Liver (tissue), 9 donors: Measurements from ENCODE around the gene CSDE1. TPM values are rescaled to one million over a fixed set of nuclear protein-coding genes. Genes with fewer than 3 reads are reported as not detected.

ENCODE experiments used
- DNase-seq: peaks from one replicate; pipeline ENCODE4 v3.0.0-alpha.2; 2017; ENCODE audit warnings: low spot score
- H3K27ac ChIP-seq, 2 donors: one replicate each; pipeline ENCODE4 v1.7.0; 2013; ENCODE audit warnings: inconsistent platforms in 2 of 2, low read length in 2 of 2, control low read depth in 1 of 2, low read depth in 1 of 2, mild to moderate bottlenecking in 1 of 2
- H3K27me3 ChIP-seq, 4 donors: one replicate each; pipeline versions ENCODE4 v1.6.1 to v1.7.0; 2013; ENCODE audit warnings: low read length in 3 of 4, inconsistent platforms in 1 of 4, mild to moderate bottlenecking in 1 of 4, moderate library complexity in 1 of 4; ENCODE audit not compliant: control insufficient read depth in 4 of 4, insufficient read depth in 4 of 4
- H3K36me3 ChIP-seq, 4 donors: one replicate each; pipeline versions ENCODE4 v1.6.1 to v1.7.0; 2013; ENCODE audit warnings: low read length in 3 of 4, mild to moderate bottlenecking in 3 of 4, low read depth in 1 of 4, moderate library complexity in 1 of 4; ENCODE audit not compliant: control insufficient read depth in 4 of 4, insufficient read depth in 3 of 4
- H3K4me1 ChIP-seq, 4 donors: one replicate each; pipeline versions ENCODE4 v1.6.1 to v1.7.0; 2013; ENCODE audit warnings: low read length in 3 of 4, mild to moderate bottlenecking in 3 of 4, moderate library complexity in 1 of 4; ENCODE audit not compliant: control insufficient read depth in 4 of 4, insufficient read depth in 4 of 4
- H3K4me3 ChIP-seq, 3 donors: one replicate each; pipeline versions ENCODE4 v1.6.1 to v1.7.0; 2013; ENCODE audit warnings: low read length in 3 of 3, control low read depth in 1 of 3, low read depth in 1 of 3, mild to moderate bottlenecking in 1 of 3
- H3K9ac ChIP-seq, 2 donors: one replicate each; pipeline ENCODE4 v1.7.0; 2013; ENCODE audit warnings: low read length in 2 of 2, mild to moderate bottlenecking in 2 of 2, moderate library complexity in 2 of 2, control low read depth in 1 of 2, low read depth in 1 of 2
- H3K9me3 ChIP-seq, 4 donors: one replicate each; pipeline versions ENCODE4 v1.6.1 to v1.7.0; 2013; ENCODE audit warnings: low read length in 3 of 4; ENCODE audit not compliant: control insufficient read depth in 4 of 4
- CTCF ChIP-seq: fragments of 150-350 bp; IDR thresholded peaks from 2 replicates; pipeline ENCODE4 v1.5.1; 2017; ENCODE audit warnings: improper control_type of control experiment, low read depth, low read length; ENCODE audit not compliant: missing input control
- EGR1 ChIP-seq, 2 donors: IDR thresholded peaks; 2 replicates each; pipeline ENCODE4 v1.6.1; 2016 to 2018; ENCODE audit warnings: antibody characterized with exemption in 2 of 2, low read depth in 2 of 2
- FOXA1 ChIP-seq: IDR thresholded peaks from 2 replicates; pipeline ENCODE4 v1.6.1; 2016; ENCODE audit warnings: antibody characterized with exemption
- FOXA2 ChIP-seq: IDR thresholded peaks from 2 replicates; pipeline ENCODE4 v1.6.1; 2016; ENCODE audit warnings: antibody characterized with exemption
- GABPA ChIP-seq, 2 donors: IDR thresholded peaks in 1 of 2; conservative IDR thresholded peaks in 1 of 2; 2 replicates each; pipeline ENCODE4 v1.6.1; 2016; ENCODE audit warnings: antibody characterized with exemption in 2 of 2, mild to moderate bottlenecking in 1 of 2, moderate library complexity in 1 of 2
- HNF4A ChIP-seq, 2 donors: conservative IDR thresholded peaks; 2 replicates each; pipeline ENCODE4 v1.6.1; 2016; ENCODE audit warnings: antibody characterized with exemption in 2 of 2, mild to moderate bottlenecking in 2 of 2
- HNF4G ChIP-seq: IDR thresholded peaks from 2 replicates; pipeline ENCODE4 v1.6.1; 2016; ENCODE audit warnings: antibody characterized with exemption
- NR2F2 ChIP-seq: IDR thresholded peaks from 2 replicates; pipeline ENCODE4 v1.6.1; 2016; ENCODE audit warnings: antibody characterized with exemption
- REST ChIP-seq: IDR thresholded peaks from 2 replicates; pipeline ENCODE4 v1.6.1; 2016; ENCODE audit warnings: antibody characterized with exemption, mild to moderate bottlenecking
- RXRA ChIP-seq, 2 donors: IDR thresholded peaks; 2 replicates each; pipeline ENCODE4 v1.6.1; 2017 to 2018; ENCODE audit warnings: antibody characterized with exemption in 2 of 2, mild to moderate bottlenecking in 1 of 2
- TAF1 ChIP-seq: conservative IDR thresholded peaks from 2 replicates; pipeline ENCODE4 v1.6.1; 2016; ENCODE audit warnings: antibody characterized with exemption, mild to moderate bottlenecking
- YY1 ChIP-seq: IDR thresholded peaks from 2 replicates; pipeline ENCODE4 v1.6.1; 2016; ENCODE audit warnings: antibody characterized with exemption, mild to moderate bottlenecking
- ZBTB33 ChIP-seq: IDR thresholded peaks from 2 replicates; pipeline ENCODE4 v1.6.1; 2016; ENCODE audit warnings: antibody characterized with exemption
- WGBS: extraction: QIAGEN DNeasy Blood & Tissue Kit; methylation state at CpG from one replicate; pipeline ENCODE4 v1.1.7; 2013; 5-methylcytosine and 5-hydroxymethylcytosine counted together
- polyA plus RNA-seq, 2 donors: library from polyadenylated mRNA; stranded (reverse) in 1 of 2; unstranded in 1 of 2; fragments of 200-250 nt in 1 of 2; fragments of >200 nt in 1 of 2; fragmentation: Nextera tagmentation in 1 of 2; extraction: Ambion mirVana in 1 of 2; gene quantifications; one replicate each; pipeline versions ENCODE4 v1.2.1 to v1.2.3, GENCODE V29; 2013 to 2015
- total RNA-seq, 2 donors: library from RNA; depleted of rRNA; stranded (reverse); fragments of >200 nt; gene quantifications; one replicate each; pipeline ENCODE4 v1.2.3, GENCODE V29; 2014
- TF ChIP-seq, protein P1 (sequence below): IDR thresholded peaks from 2 replicates; pipeline ENCODE4 v1.6.1; 2016; ENCODE audit warnings: antibody characterized with exemption
- TF ChIP-seq, protein P2 (sequence below): IDR thresholded peaks from 2 replicates; pipeline ENCODE4 v1.6.1; 2016; ENCODE audit warnings: antibody characterized with exemption
- donor health status: healthy.
- donor health status: healthy.
- donor health status: healthy.
- donor health status: healthy.
- donor health status: healthy.

Gene CSDE1
- total and polyA plus RNA-seq, 4 donors = 63.7 to 376 (median 132) TPM

- TF ChIP-seq REST = no peak
Observed at GRCh38 chr1:114703242-114703641, 54.5 kb downstream of the CSDE1 start (continued).

DNA sequence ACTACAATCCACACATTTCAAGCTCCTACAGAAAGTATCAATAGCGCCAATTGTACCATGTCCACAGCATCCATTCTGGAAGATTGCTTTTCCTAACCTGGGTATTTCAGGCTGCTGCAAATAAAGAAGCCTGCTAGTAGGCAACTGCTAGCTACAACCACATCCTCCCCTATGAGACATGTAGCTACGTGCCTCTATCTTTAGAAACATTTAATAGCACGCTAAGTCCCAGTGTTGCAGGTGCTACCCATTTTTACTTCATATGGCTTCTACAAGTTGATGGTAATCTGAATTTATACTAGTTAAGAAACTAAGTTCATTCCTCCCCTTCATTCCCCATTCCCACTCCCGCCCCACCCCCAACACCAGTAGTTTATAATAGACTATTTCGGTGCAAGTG, 55.0 kb downstream of the CSDE1 start:
- H3K36me3 ChIP-seq = peaks cover 3 to 15% (median 14%) of the 10 kb centered on the region in 4 donors
- H3K9ac ChIP-seq = no peak overlapping the region
- H3K4me1 ChIP-seq = no peaks in the 10 kb centered on the region
- TF ChIP-seq HNF4A (conservative IDR thresholded peaks at IDR 0.05) (no peak), FOXA1 (no peak), TAF1 (no peak), HNF4G (no peak), YY1 (no peak), ZBTB33 (no peak), CTCF (no peak), NR2F2 (no peak), GABPA (IDR thresholded peaks at IDR 0.05 in 1 of 2, conservative IDR thresholded peaks at IDR 0.05 in 1 of 2) (no peak)
- TF ChIP-seq, protein P1, sequence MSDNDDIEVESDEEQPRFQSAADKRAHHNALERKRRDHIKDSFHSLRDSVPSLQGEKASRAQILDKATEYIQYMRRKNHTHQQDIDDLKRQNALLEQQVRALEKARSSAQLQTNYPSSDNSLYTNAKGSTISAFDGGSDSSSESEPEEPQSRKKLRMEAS = no peak
- H3K9me3 ChIP-seq = no peaks in the 10 kb centered on the region
- WGBS = 94% methylated on average over 5 of the region's 5 CpGs
- no peak overlapping the region for H3K27ac ChIP-seq
- H3K27me3 ChIP-seq = no peaks in the 10 kb centered on the region
- no peak for DNase-seq
- no peak overlapping the region for H3K4me3 ChIP-seq

DNA sequence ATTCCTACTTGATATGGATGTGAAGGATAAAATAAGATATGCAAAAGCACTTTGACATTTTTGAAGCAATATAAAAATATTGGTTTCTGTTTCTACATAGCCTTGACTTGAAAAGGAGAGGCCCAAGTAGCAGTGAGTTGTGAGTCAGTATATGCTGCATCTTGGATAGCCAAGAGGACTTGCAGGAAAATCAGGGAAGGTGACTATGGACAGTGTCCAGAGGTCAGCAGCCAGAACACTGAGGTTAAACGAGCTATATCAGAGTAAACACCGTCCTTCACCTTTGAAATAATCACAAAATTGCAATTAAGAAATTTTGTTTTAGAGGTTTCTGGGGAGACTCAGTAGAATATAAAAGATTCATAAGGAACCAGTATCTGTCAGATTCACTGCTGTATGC, 55.9 kb downstream of the CSDE1 start:
- 22% methylated on average over 2 of the region's 2 CpGs for WGBS
- H3K27ac ChIP-seq = no peak overlapping the region
- no peak overlapping the region for H3K4me3 ChIP-seq
- H3K27me3 ChIP-seq = no peaks in the 10 kb centered on the region
- peaks cover 1 to 8% (median 7%) of the 10 kb centered on the region in 4 donors for H3K36me3 ChIP-seq
- H3K9me3 ChIP-seq = no peaks in the 10 kb centered on the region
- DNase-seq = no peak
- peaks cover 0 to 8% (median 3%) of the 10 kb centered on the region in 4 donors for H3K4me1 ChIP-seq
- no peak overlapping the region for H3K9ac ChIP-seq
- TF ChIP-seq REST = no peak
- TF ChIP-seq NR2F2 = no peak
- TF ChIP-seq FOXA2 = no peak
- no peak for TF ChIP-seq GABPA (IDR thresholded peaks at IDR 0.05 in 1 of 2, conservative IDR thresholded peaks at IDR 0.05 in 1 of 2)
- no peak for TF ChIP-seq RXRA (IDR thresholded peaks at IDR 0.05)
- TF ChIP-seq EGR1 (IDR thresholded peaks at IDR 0.05; ENCODE audit: low read depth in 2 of 2) = no peak
- TF ChIP-seq CTCF = no peak
- TF ChIP-seq, protein P1 = no peak
- TF ChIP-seq, protein P2, sequence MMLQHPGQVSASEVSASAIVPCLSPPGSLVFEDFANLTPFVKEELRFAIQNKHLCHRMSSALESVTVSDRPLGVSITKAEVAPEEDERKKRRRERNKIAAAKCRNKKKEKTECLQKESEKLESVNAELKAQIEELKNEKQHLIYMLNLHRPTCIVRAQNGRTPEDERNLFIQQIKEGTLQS = no peak
